HG03571 (cell line): ENCODE measurements around the gene PDPR.
"Not testable (repeated sequence)": the region's sequence is repeated elsewhere in the genome, so short reads cannot be mapped to it uniquely, and the experiment has no call there.

ENCODE experiments used
- ATAC-seq: cut with Tn5 transposase; IDR thresholded peaks from one replicate; pipeline ENCODE4 v1.9.1; 2021; ENCODE audit not compliant: unreplicated experiment

PDPR gene

DNA sequence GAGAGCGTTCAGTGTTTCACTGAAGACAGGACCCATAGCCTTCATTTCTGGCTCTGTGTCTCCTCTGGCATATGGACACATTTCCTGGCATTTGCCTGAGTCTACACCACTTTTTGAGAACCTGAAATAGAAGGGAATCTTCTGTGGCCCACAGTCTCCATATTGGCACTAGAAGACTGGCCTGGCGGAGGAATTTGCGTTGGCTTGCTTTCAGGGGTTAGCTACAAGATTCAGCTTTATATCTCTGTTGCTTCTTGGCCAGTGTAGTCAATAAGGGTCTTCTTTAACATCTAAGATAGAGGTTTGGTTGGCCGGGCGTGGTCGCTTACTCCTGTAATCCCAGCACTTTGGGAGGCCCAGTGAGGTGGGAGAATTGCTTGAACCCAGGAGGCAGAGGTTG is 46.7 kb downstream of the PDPR start:
- no peak for ATAC-seq

DNA sequence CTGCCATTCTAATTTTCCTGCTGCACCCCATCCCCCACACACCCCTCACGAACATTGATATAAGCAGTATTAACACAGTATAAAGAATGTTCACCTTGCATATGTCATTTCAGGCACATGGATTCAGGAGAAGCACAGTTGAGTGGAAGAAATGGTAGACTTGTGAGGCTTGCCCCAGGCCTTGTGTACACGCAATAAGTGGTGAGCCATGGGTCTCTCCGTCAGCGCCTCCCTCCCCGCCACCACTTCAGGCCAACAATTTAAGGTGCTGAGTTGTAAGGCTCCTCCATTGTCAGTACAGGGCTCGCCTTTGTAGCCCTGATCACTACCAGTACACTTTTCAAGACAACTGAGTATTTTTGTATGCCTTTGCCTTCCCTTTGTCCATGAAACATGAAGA is 47.2 kb downstream of the PDPR start:
- ATAC-seq: no peak

DNA sequence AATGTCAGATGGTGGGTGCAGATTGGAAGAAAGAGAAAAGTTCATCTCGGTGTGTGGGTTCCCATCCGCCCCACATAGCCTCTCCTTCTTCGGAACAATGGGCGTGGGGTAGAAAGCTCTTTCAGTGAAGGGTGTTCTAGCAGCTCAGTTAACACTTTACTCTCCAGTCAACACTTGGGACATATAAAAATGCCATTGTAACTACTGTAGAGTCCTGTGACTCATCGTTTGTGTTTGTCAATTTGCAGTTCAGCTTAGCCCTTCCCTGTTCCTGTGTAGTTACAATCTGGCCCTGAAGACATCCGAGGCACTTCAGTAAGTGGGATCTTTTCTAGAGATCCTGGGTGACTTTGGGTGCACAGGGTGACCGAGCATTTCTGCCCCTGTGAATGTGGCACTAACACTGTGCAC is 47.9 kb downstream of the PDPR start:
- no peak for ATAC-seq

DNA sequence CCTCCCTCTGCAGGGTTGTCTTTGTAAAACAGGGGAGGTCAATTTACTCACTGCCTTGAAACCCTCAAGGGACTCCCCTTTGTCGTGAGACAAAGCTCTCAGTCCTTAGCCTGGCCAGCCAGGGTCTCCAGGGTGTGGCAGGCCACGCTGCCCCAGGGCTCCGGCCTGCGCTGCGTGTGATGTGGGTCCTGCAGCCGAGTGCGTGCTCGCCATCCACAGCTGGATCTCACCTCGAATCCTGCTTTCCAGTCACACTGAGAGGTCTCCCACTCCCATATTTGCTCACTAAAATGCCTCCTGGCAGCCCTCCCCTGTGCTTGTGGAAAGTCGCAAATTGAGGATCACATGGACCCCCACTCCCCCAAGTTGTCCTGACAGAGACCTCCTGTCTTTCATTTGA is 49.5 kb downstream of the PDPR start:
- ATAC-seq: no peak

DNA sequence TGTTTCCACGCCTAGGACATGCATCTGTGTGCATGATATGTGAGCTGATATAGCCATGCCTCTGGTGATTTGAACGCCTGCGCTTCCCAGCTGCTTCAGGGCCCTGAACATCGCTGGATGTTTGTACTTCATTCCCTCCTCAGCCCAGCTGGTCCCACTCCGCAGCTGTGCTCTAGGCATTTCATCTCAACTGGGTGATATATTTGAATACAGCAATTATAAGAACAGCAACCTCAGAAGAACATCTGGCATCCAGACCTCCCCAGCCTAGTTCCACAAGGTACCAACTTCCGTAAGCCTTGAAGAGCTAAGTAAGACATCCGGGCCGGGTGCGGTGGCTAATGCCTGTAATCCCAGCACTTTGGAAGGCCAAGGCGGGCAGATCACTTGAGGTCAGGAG is 52.6 kb downstream of the PDPR start:
- not testable (repeated sequence) for ATAC-seq

DNA sequence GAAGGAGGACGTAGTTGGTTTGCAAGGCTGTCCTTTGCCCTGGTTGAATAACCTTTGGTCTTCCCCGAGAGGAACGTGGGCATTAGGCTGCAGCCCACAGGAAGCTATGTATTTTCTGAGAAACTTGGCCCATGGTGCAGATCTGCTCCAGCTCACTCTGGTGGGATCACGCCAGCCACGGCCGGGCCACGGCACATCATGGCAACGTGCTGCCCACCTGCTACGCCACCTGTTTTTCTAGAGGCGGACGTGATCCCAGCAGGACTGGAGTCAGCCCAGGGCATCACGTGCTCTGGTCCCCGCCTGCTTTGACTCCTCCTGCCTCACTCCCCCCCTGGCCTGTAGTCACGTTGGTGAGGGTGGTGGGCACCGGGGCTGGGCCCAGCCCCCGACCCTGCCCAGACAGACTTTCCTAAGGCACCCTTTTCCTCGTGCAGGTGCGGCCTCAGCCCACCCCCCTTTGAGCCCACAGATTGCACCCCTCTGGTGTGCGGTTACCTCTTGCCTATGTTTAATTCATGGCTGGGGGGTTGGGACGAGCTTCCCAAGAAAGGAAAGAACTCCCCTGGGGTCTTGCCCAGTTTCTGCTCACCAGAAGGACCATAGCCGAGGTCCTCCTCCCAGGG is 59.2 kb downstream of the PDPR start, which contains the start of gene CLEC18C:
CLEC18C (plus strand) TSS at position 576 of the 626 bp plus-strand sequence. CDS start 492 bp downstream, outside the sequence.
- not testable (repeated sequence) for ATAC-seq

DNA sequence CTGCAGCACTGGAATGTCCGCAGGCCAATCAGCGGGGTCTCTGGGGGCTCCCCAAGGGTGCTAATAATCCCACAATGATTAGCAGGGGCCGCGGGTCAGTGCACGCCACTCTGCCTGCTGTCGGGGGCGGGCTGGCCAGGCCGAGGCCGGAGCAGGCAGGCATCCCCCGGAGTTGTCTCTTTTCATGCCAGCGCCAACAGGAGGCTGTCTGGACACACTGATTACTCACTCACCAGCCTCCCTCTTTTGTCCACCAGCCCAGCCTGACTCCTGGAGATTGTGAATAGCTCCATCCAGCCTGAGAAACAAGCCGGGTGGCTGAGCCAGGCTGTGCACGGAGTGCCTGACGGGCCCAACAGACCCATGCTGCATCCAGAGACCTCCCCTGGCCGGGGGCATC is 59.8 kb downstream of the PDPR start:
- ATAC-seq: not testable (repeated sequence)

DNA sequence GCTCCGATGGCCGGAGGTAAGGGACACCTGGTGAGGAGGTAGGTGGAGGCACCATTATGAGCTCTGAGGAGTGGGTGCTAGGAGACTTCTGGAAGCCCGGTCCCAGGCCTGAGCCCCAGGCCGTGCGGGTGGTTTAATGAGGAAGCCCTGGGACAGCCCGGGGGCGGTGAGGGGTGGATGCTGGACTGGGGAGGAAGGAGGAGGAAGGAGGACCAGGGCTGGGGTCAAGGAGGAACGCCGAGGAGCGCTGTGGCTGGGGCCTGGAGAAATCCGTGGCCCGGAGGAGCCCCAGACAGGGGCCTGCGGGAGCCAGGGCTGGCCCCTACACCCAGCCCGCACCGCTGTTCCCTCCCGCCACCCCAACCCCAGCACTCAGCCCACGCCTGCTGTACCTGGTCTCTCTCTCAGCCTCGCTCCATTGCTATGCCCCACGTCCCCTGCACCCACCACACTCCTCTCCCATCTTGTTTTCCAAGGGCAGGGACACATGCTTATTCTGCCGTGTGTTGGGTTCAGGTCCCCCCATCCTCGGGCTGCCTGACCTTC is 60.3 kb downstream of the PDPR start:
- not testable (repeated sequence) for ATAC-seq

DNA sequence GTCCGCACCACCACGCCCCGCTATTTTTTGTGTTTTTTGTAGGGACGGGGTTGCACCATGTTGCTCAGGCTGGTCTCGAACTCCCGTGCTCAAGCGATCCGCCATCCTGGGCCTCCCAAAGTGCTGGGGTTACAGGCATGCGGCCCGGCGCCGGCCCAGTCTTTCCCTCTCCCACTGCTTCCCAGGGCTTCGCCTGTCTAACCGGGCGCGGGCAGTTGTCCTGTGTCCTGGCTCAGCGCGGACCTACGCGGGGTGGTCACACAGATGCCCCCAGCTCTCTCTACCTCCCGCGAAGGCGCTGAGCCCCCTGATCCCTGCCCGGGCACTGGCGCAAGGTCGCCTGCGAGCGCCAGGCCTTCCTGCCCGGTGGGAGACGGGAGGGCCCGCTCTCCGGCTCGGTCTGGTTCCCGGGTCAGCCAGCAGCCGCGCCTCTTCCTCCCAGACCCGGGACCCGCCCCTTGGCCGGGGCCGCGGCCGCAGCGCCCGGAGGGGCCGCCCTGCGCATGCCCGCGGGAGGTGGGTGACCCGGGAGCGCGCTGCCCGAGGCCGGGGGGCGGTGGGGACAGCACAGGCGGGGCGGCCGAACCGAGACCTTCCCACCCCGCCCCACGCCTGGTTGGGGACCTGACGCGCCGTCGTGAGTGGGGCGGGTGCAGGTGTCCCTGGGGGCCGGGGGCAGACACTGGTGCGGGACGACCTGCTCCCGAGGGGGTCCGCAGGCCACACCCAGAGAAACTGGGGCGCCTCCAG is 73.9 kb downstream of the PDPR start:
- ATAC-seq: not testable (repeated sequence)

DNA sequence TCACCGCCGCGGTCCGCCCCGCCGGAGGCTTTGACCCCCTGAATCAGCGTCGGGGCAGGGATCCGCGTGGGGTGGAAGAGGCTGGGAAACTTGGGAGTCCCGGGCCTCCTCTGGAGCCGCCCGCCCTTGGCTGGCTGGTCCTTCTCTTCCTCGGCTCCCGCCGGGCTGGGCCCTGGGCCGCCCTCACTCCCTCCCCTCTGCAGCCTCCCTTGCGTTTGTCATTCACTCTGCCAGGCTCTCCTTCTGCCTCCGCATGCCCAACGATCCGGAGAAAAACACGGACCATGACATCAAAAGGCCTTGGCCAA is 74.4 kb downstream of the PDPR start:
- not testable (repeated sequence) for ATAC-seq

DNA sequence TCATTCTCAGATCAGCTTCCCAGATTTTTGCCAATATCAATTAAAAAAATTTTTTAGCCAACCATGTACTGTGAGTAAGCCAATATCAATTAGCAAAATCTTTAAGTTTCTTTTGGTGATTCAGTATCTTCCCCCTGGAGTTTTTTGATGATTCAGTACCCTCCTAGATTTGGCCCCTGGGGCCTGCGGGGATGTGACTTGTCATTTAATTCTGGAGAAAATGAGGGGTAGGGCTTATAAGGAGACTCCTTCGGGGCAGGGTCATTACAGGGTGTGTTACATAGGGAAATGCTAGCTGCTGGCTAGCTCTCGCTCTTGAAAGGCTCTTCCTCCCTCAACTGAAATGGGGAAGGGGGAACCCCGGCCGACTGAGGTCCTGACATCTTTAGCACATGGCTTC is 76.4 kb downstream of the PDPR start:
- not testable (repeated sequence) for ATAC-seq

DNA sequence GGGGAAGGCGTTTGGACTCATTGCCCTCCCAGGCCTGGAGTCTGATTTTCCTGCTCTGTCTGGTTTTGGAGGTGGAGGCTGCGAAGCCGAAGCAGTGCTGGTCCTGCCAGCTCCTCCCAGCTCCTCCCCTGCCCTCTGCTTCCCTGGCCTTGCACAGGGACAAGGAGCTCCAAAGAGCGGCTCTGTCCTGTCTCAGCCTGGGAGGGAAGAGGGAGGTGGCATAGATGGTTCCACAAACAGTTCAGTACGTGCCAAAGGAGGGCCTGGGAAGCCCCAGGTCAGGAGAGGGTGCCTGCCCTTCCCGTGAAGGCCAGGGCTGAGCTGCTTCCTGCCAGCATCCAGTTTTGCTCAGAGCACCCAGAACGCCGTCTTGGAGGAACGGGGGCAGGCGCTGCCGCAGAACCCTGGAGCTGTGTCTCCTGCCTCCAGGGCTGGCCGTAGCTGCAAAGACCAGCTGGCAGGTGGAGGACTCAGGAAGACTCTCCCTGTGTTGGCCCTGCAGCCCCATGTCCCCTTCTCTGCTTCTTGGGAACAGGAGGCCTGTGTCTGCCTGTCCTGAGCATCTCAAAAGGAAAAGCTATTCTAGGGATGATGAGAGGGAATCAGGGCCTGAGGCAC is 82.7 kb downstream of the PDPR start:
- not testable (repeated sequence) for ATAC-seq

DNA sequence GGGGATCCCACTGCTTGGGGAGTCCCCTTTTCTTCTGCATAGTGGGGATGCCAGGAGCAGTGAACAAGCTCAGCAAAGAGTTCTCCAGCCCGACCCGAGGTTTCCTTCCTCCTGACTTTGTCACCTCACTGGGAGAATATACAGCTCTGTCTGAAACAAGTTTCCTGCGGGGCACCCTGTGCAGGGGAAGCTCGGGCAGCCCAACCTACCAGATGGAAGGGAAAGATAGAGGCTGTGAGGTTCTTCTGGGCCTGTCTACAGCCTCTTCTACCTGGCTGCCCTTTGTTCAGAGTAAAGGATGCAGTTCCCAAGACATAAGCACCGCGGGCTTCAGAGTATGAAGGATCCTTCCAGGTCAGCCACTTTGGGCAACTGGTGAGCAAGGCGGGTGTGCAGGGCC is 83.5 kb downstream of the PDPR start:
- ATAC-seq: not testable (repeated sequence)

DNA sequence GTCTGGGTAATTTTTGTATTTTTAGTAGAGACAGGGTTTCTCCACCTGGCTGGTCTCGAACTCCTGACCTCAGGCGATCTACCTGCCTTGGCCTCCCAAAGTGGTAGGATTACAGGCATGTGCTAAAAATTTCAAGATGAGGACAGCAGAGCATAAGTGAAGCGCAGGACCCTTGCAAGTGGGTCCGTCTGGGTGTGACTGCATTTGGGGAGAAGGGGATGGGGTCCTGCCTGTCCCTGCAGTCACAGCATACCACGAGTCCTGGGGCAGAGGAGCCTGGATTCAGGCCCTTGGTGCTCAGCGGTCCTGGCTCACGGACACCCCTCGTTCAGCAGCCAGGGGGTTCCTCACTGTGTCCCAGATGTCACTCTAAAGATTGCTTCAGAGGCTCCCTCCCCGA is 84.1 kb downstream of the PDPR start:
- ATAC-seq: not testable (repeated sequence)

DNA sequence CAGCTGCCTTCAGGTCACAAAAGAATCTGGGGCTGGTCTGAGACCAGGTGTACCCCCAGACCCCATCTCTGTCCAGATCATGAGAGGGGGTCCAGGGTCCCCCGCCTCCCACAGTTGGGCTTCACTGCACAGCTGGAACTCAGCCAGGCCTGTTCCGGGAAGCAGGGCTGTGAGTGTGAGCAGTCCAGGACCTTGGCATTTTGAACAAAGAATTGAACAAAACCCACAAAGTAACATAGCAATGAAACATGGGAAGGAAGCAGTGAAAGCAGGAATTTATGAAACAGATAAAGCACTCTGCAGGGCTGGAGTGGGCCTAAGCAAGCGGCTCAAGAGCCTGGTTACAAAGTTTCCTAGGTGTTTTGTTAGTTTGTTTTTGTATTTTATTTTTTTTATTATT is 84.5 kb downstream of the PDPR start:
- not testable (repeated sequence) for ATAC-seq

DNA sequence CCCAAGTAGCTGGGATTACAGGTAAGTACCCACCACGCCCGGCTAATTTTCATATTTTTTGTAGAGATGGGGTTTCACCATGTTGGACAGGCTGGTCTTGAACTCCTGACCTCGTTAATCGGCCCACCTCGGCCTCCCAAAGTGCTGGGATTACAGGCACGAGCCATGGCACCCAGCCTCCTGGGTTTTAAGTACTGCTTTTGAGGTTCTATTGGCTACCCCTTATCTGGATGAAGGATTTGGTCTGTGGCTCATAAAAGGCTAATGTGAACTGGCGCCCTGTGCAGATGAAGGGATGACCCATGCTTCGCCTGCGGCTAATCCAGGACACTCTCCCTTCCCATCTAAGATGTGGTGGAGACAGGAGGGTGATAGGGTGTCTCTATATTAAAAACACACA is 85.0 kb downstream of the PDPR start:
- not testable (repeated sequence) for ATAC-seq

DNA sequence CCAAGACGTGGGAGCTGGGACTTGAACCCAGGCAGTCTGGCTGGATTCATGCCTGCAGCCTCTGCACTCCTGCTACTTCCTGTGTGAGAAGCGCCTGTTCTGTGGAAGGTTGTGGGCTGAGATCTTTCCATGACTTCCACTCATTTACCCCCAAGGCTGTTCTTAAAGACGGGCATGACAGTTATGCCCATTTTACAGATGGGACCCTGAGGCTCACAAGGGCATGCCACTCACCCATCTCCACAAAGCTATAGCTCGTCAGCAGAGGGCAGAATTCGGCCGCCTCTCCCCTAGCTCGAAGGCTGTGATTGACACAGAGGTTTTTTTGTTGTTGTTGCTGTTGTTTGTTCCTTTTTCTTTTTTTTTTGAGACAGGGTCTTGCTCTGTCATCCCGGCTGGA is 85.9 kb downstream of the PDPR start:
- not testable (repeated sequence) for ATAC-seq

DNA sequence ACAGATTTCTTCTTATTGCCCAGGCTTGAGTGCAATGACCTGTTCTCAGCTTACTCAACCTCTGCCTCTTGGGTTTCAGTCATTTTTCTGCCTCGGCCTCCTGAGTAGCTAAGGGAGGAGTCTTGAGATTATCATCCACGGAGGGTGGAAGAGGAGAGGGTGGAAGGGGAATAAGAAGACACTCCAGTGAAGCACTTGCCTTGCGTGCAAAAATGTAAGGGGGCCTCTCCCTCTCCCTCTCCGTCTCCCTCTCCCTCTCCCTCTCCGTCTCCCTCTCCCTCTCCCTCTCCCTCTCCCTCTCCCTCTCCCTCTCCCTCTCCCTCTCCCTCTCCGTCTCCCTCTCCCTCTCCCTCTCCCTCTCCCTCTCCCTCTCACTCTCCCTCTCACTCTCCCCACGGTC is 89.4 kb downstream of the PDPR start:
- not testable (repeated sequence) for ATAC-seq

DNA sequence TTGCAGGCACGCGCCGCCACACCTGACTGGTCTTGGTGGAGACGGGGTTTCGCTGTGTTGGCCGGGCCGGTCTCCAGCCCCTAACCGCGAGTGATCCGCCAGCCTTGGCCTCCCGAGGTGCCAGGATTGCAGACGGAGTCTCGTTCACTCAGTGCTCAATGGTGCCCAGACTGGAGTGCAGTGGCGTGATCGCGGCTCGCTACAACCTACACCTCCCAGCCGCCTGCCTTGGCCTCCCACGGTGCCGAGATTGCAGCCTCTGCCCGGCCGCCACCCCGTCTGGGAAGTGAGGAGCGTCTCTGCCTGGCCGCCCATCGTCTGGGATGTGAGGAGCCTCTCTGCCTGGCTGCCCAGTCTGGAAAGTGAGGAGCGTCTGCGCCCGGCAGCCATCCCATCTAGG is 89.9 kb downstream of the PDPR start:
- ATAC-seq: not testable (repeated sequence)

DNA sequence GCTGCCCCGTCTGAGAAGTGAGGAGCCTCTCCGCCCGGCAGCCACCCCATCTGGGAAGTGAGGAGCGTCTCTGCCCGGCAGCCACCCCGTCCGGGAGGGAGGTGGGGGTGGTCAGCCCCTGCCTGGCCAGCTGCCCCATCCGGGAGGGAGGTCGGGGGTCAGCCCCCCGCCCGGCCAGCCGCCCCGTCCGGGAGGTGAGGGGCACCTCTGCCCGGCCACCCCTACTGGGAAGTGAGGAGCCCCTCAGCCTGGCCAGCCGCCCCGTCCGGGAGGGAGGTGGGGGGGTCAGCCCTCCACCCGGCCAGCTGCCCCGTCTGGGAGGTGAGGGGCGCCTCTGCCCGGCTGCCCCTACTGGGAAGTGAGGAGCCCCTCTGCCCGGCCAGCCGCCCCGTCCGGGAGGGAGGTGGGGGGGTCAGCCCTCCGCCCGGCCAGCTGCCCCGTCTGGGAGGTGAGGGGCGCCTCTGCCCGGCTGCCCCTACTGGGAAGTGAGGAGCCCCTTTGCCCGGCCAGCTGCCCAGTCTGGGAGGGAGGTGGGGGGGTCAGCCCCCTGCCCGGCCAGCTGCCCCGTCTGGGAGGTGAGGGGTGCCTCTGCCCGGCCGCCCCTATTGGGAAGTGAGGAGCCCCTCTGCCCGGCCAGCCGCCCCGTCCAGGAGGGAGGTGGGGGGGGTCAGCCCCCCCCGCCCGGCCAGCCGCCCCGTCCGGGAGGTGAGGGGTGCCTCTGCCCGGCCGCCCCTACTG is 90.7 kb downstream of the PDPR start:
- ATAC-seq: not testable (repeated sequence)

DNA sequence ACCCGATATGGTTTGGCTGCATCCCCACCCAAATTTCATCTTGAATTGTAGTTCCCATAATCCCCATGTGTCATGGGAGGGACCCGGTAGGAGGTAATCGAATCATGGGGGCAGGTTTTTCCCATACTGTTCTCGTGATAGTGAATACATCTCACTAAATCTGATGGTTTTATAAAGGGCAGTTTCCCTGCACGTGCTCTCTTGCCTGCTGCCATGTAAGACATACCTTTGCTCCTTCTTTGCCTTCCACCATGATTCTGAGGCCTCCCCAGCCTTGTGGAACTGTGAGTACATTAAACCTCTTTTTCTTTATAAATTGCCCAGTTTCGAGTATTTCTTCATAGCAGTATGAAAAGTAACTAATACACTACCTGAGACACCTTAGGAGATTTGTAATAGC is 92.2 kb downstream of the PDPR start:
- not testable (repeated sequence) for ATAC-seq
